HFF-Myc (cell line): ENCODE measurements around the gene DPEP2.

Experiments used
- DNase-seq: peaks from one replicate; pipeline ENCODE4 v3.0.0-alpha.2; 2011; ENCODE audit warnings: low read depth; ENCODE audit errors: extremely low read depth
- H3K4me3 ChIP-seq: replicated peaks from 2 replicates; pipeline ENCODE4 v1.5.1; 2011; ENCODE audit warnings: low read depth, mild to moderate bottlenecking, control low read depth, low read length
- TF ChIP-seq, protein P1 (sequence below): IDR thresholded peaks from 2 replicates; pipeline ENCODE4 v1.5.1; 2012; ENCODE audit warnings: mild to moderate bottlenecking, low read depth, low read length, control low read depth; ENCODE audit errors: missing control alignments

Gene DPEP2

DNA sequence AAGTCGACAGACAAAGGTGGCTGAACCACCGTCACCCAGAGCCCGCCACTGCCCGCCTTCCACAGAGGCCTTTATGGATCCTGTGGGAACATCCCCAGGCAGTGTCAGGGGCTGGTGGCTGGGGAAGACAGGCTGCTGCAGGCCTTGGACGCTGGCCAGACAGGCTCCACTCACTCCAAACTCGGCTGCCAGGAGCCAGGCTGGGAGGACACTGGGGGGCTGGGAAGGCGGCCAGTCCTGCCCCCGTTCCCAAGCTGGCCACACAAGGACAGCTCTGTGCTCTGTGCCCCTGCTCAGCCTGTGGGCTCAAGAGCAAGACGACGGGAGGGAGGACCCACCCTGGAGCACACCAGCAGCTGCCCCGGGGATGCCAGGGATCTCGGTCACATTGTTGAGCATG lies 47.8 kb downstream of the DPEP2 start:
- no peak for DNase-seq
- TF ChIP-seq, protein P1, sequence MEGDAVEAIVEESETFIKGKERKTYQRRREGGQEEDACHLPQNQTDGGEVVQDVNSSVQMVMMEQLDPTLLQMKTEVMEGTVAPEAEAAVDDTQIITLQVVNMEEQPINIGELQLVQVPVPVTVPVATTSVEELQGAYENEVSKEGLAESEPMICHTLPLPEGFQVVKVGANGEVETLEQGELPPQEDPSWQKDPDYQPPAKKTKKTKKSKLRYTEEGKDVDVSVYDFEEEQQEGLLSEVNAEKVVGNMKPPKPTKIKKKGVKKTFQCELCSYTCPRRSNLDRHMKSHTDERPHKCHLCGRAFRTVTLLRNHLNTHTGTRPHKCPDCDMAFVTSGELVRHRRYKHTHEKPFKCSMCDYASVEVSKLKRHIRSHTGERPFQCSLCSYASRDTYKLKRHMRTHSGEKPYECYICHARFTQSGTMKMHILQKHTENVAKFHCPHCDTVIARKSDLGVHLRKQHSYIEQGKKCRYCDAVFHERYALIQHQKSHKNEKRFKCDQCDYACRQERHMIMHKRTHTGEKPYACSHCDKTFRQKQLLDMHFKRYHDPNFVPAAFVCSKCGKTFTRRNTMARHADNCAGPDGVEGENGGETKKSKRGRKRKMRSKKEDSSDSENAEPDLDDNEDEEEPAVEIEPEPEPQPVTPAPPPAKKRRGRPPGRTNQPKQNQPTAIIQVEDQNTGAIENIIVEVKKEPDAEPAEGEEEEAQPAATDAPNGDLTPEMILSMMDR: no peak
- H3K4me3 ChIP-seq: no peak overlapping the region

DNA sequence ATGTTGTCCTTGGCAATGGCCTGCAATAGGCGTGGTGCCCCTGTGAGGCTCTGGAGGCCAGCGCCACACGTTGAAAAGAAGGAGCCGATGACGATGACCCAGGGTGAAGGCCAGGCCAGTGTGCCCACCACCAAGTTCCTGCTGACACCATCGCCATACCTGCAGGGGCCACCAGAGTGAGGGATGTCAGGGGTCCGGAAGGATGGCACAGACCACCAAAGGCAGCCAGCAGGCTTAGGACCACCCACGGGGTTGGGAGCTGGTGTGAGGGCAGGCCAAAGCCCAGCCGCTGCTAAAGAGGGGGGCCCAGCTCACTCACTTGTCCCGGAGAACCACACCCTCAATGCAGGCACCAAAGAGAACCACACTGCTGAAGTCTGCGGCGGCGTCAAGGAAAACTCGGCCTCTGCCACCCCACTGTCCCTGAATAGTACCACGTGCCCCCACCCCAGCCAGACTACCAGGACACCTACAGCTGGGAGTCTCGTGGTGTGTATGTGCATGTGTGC lies 48.9 kb downstream of the DPEP2 start:
- H3K4me3 ChIP-seq: no peak overlapping the region
- TF ChIP-seq, protein P1: no peak
- DNase-seq: no peak

GRCh38 chr16:67949645-67950044 lies 49.6 kb downstream of the DPEP2 start:
- DNase-seq: no peak
- H3K4me3 ChIP-seq: no peak overlapping the region
- TF ChIP-seq, protein P1: no peak

DNA sequence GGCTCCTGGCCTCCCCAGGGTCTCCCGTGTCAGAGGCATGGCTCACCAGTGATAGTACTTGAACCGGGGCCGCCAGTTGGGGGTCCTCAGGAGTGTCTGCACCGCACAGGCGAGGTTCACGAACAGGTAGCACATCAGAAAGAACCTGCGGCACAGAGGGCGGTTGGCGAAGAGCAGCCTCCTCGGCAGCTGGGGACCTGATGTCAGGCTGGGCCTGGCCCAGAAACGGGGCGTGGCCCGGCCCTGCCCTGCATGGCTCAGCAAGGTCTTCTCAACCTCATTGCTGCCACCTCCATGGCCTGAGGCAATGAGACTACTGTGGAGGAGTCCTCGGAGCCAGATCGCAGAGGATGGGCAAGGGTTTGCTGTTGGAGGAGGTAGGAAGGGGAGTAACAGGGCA lies 51.3 kb downstream of the DPEP2 start:
- no peak overlapping the region for H3K4me3 ChIP-seq
- TF ChIP-seq, protein P1: no peak
- no peak for DNase-seq

GRCh38 chr16:67946966-67947558 lies 52.2 kb downstream of the DPEP2 start:
- TF ChIP-seq, protein P1: no peak
- DNase-seq: no peak
- H3K4me3 ChIP-seq: no peak overlapping the region

DNA sequence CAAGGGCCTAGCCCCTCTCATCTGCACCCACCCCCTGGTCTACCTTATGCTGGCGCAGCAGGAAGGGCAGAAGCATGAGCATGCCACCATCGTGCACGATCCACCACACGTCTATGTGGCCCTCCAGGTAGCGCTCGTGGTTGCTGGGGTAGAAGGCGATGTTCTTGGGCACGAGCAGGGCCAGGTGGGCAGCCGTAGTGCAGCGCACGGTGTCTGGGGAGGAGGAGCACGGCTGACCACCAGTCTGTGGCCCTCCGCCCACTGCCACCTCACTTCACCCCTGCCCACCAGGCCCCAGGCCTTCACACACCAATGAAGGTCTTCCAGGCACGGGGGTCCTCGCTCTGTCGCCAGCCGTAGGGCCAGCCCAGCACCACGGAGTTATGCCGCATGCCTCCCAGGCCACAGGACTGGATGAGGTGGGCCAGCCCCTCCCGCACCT lies 53.1 kb downstream of the DPEP2 start:
- no peak overlapping the region for H3K4me3 ChIP-seq
- TF ChIP-seq, protein P1: no peak
- DNase-seq: no peak
